Prostate gland (tissue), 2 donors: ENCODE results near the gene RASSF1. TPM values are rescaled to one million over a fixed set of nuclear protein-coding genes. Genes with fewer than 3 reads are reported as not detected.

Source experiments
- DNase-seq: peaks from one replicate; pipeline ENCODE4 v3.0.0-alpha.2; 2019; ENCODE audit warnings: low spot score
- H3K27ac ChIP-seq, 2 donors: fragments of 200-600 bp; sonication (generic); 2 replicates each; pipeline ENCODE4 v1.5.1; 2017 to 2019
- H3K27me3 ChIP-seq: fragments of 200-600 bp; sonication (generic); replicated peaks from 2 replicates; pipeline ENCODE4 v1.5.1; 2019; ENCODE audit not compliant: insufficient read depth
- H3K36me3 ChIP-seq, 2 donors: fragments of 200-600 bp; sonication (generic); 1 replicate in 1 of 2; 2 replicates in 1 of 2; pipeline versions ENCODE4 v1.5.1 to v1.8.1; 2017 to 2019
- H3K4me1 ChIP-seq: fragments of 200-600 bp; sonication (generic); replicated peaks from 2 replicates; pipeline ENCODE4 v1.5.1; 2019
- H3K4me3 ChIP-seq, 2 donors: fragments of 200-600 bp; sonication (generic); 2 replicates each; pipeline ENCODE4 v1.5.1; 2017 to 2019
- H3K9me3 ChIP-seq: fragments of 200-600 bp; sonication (generic); 2 replicates; pipeline ENCODE4 v1.5.1; 2017
- CTCF ChIP-seq, 4 experiments: fragments of 200-600 bp in 2 of 4; fragments of 450-650 bp in 2 of 4; sonication (generic) in 2 of 4; IDR thresholded peaks; 1 replicate in 3 of 4; 2 replicates in 1 of 4; pipeline ENCODE4 v1.5.1; 2016 to 2019; ENCODE audit warnings: antibody characterized with exemption in 4 of 4, mild to moderate bottlenecking in 2 of 4, moderate library complexity in 2 of 4
- POLR2A ChIP-seq: fragments of 450-650 bp; IDR thresholded peaks from one replicate; pipeline ENCODE4 v1.6.1; 2016; ENCODE audit warnings: antibody characterized with exemption, mild to moderate bottlenecking
- POLR2AphosphoS5 ChIP-seq: sonication (generic); formaldehyde crosslinking; IDR thresholded peaks from one replicate; pipeline ENCODE4 v1.6.1; 2017; ENCODE audit warnings: antibody characterized with exemption
- WGBS: methylation state at CpG from one replicate; pipeline ENCODE4 v1.1.5; 2018; 5-methylcytosine and 5-hydroxymethylcytosine counted together
- intact Hi-C: fragments of 100-400 bp; cut with DNase I; formaldehyde crosslinking; loops from one replicate; pipeline ENCODE4 v1.14.2; 2022
- total RNA-seq, 2 donors: library from RNA; depleted of rRNA; stranded (reverse); fragments of >200 nt; gene quantifications; one replicate each; pipeline ENCODE4 v1.1.0, GENCODE V29; 2016

Gene RASSF1
- total RNA-seq, 2 donors from 2014 or later = 23.8 to 36.6 TPM

- Histone ChIP-seq H3K36me3 (no peaks in the 10 kb centered on the region), H3K9me3 (no peaks in the 10 kb centered on the region), H3K27me3 (no peaks in the 10 kb centered on the region), H3K4me3 (peak overlapping the region; percentile 48 to 68), H3K4me1 (peaks cover 27% of the 10 kb centered on the region), H3K27ac (peak overlapping the region; percentile 88 to 95)
- intact Hi-C loops = loop anchor here (5.0 kb wide), 1 partner anchor 84 kb away; the partner anchor contains the start of gene GNAI2
- TF ChIP-seq CTCF (IDR thresholded peaks at IDR 0.05) (peak in 1 of 4 experiments; percentile 22), POLR2A (peak; percentile 86), POLR2AphosphoS5 (no peak)
- peak; percentile 82 for DNase-seq
- WGBS = under 1% methylated on average over 15 of the region's 45 CpGs
These were observed 19.7 kb downstream of the RASSF1 start for GRCh38 chr3:50320853-50321335.

GRCh38 chr3:50319894-50320625 lies 20.6 kb downstream of the RASSF1 start:
- intact Hi-C loops = loop anchor here (5.0 kb wide), 1 partner anchor 83 kb away; the partner anchor contains the start of gene GNAI2
- Histone ChIP-seq H3K4me3 (peak overlapping the region; percentile 48 to 68), H3K36me3 (no peaks in the 10 kb centered on the region), H3K27me3 (no peaks in the 10 kb centered on the region), H3K27ac (peak overlapping the region; percentile 88 to 95), H3K4me1 (peaks cover 27% of the 10 kb centered on the region), H3K9me3 (no peaks in the 10 kb centered on the region)
- WGBS = 68% methylated on average over 29 of the region's 29 CpGs
- no peak for DNase-seq
- no peak for TF ChIP-seq POLR2A

GRCh38 chr3:50319181-50319893 lies 21.3 kb downstream of the RASSF1 start:
- Histone ChIP-seq H3K36me3 (no peaks in the 10 kb centered on the region), H3K4me1 (peaks cover 27% of the 10 kb centered on the region), H3K27ac (peak overlapping the region in 1 of 2 donors; percentile 90), H3K27me3 (no peaks in the 10 kb centered on the region), H3K9me3 (no peaks in the 10 kb centered on the region), H3K4me3 (no peak overlapping the region)
- intact Hi-C loops = no loop called here
- no peak for TF ChIP-seq POLR2AphosphoS5
- TF ChIP-seq CTCF (IDR thresholded peaks at IDR 0.05) = no peak
- no peak for TF ChIP-seq POLR2A
- DNase-seq = no peak
- 89% methylated on average over 16 of the region's 16 CpGs for WGBS

- DNase-seq = no peak
- Histone ChIP-seq H3K27me3 (no peaks in the 10 kb centered on the region), H3K36me3 (no peaks in the 10 kb centered on the region), H3K4me3 (no peak overlapping the region), H3K4me1 (peaks cover 27% of the 10 kb centered on the region), H3K9me3 (no peaks in the 10 kb centered on the region), H3K27ac (peak overlapping the region in 1 of 2 donors; percentile 90)
- TF ChIP-seq POLR2A (no peak), CTCF (IDR thresholded peaks at IDR 0.05) (no peak), POLR2AphosphoS5 (no peak)
- WGBS = 83% methylated on average over 9 of the region's 10 CpGs
- intact Hi-C loops = no loop called here
These were observed 22.0 kb downstream of the RASSF1 start for GRCh38 chr3:50318615-50319014.

GRCh38 chr3:50318163-50318562 lies 22.5 kb downstream of the RASSF1 start:
- intact Hi-C loops = no loop called here
- H3K36me3 ChIP-seq = no peaks in the 10 kb centered on the region
- H3K27me3 ChIP-seq = no peaks in the 10 kb centered on the region
- TF ChIP-seq POLR2A (no peak), POLR2AphosphoS5 (no peak), CTCF (IDR thresholded peaks at IDR 0.05) (no peak)
- peak overlapping the region; percentile 90 to 91 for H3K27ac ChIP-seq
- no peak overlapping the region for H3K4me3 ChIP-seq
- H3K9me3 ChIP-seq = no peaks in the 10 kb centered on the region
- H3K4me1 ChIP-seq = peaks cover 27% of the 10 kb centered on the region
- WGBS = 84% methylated on average over 9 of the region's 11 CpGs
- DNase-seq = no peak
